Cardiac atrium fibroblast (primary cell): Measurements from ENCODE around the gene GALNT9. TPM values are rescaled to one million over a fixed set of nuclear protein-coding genes. Genes with fewer than 3 reads are reported as not detected.

Source experiments
- total RNA-seq: library from RNA; depleted of rRNA; stranded (reverse); fragments of >200 nt; gene quantifications from 2 replicates; pipeline ENCODE4 v1.2.3, GENCODE V29; 2015

Gene GALNT9
- total RNA-seq = 0.16 and 2.2 TPM in 2 replicates

DNA sequence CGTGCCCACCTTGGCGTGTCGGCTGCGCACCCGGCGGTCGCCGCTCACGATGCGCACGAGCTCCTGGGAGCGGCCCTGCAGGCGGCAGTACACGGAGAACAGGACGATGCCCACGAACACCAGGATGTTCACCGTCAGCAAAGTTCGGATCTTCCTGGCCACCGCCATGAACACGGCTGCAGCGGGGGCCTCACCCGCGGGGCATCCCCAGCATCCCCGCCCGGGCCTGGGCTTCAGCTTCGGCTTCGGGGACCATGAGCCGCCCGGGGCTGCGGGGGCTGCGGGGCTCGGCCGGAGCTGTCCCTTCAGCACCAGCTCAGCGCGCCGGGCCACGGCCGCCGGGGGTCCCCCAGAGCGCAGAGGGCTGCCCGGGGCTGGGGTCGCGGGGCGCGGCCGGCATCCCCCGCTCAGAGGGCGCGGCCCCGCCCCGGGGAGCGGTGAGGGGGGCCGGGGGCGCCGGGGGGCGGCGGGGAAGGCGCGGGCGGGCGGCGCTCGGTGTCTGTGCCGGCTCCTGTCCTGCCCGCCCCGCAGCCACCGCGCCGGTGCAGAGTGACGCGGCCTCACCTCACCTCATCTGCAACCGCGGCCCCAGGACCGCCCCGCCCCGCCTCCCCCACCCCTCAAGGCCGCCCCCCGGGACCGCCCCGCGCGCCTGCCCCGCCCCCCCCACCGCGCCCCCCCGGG is at the start of gene GALNT9:
TSS of gene GALNT9 (minus strand) at position 554 of the 684 bp plus-strand sequence. CDS start at position 168, 386 bp downstream.

Other genes with a start within 250 kb of the GALNT9 start
- 4.1 and 8.5 TPM in 2 replicates for gene DDX51, start 185.3 kb downstream of the GALNT9 start, total RNA-seq
- 10.7 and 15.1 TPM in 2 replicates for gene NOC4L, start 185.1 kb downstream of the GALNT9 start, total RNA-seq
- gene FBRSL1, start 160.6 kb upstream of the GALNT9 start, total RNA-seq = 6.5 and 6.9 TPM in 2 replicates